Stimulated activated CD4-positive, alpha-beta T cell treated with anti-CD3 and anti-CD28 coated beads, TNF-alpha, amount 100 ng/mL, for 1 hour (primary cell): ENCODE results near the gene NEDD4.
"Not testable (repeated sequence)": the region's sequence is repeated elsewhere in the genome, so short reads cannot be mapped to it uniquely, and the experiment has no call there.

Experiments used
- DNase-seq, 3 donors: peaks; one replicate each; pipeline ENCODE4 v3.0.0-alpha.2; 2020; ENCODE audit warnings: low read depth in 3 of 3, low spot score in 1 of 3

The NEDD4 gene

GRCh38 chr15:55959744-55960447 lies 33.5 kb downstream of the NEDD4 start:
- DNase-seq = no peak

- no peak for DNase-seq
Observed at GRCh38 chr15:55958349-55958748, 35.1 kb downstream of the NEDD4 start.

- DNase-seq = no peak
Observed at GRCh38 chr15:55954862-55955605, 38.4 kb downstream of the NEDD4 start.

- DNase-seq = not testable (repeated sequence)
Observed at GRCh38 chr15:55952501-55953274, 40.7 kb downstream of the NEDD4 start.

GRCh38 chr15:55944606-55945005 lies 48.8 kb downstream of the NEDD4 start:
- DNase-seq = not testable (repeated sequence)

GRCh38 chr15:55942332-55942731 lies 51.1 kb downstream of the NEDD4 start:
- no peak for DNase-seq

- no peak for DNase-seq
Observed at GRCh38 chr15:55937040-55937439, 56.4 kb downstream of the NEDD4 start.

- DNase-seq = no peak
Observed at GRCh38 chr15:55928955-55929354, 64.5 kb downstream of the NEDD4 start.

- no peak for DNase-seq
Observed at GRCh38 chr15:55921744-55922143, 71.7 kb downstream of the NEDD4 start.

- no peak for DNase-seq
Observed at GRCh38 chr15:55917881-55918296, 75.5 kb downstream of the NEDD4 start.

- no peak for DNase-seq
Observed at GRCh38 chr15:55916666-55917409, 76.6 kb downstream of the NEDD4 start.

GRCh38 chr15:55915876-55916567 lies 77.4 kb downstream of the NEDD4 start:
- DNase-seq = no peak

GRCh38 chr15:55915221-55915620 lies 78.2 kb downstream of the NEDD4 start:
- no peak for DNase-seq

GRCh38 chr15:55914446-55914845 lies 79.0 kb downstream of the NEDD4 start:
- DNase-seq = no peak

- no peak for DNase-seq
Observed at GRCh38 chr15:55912982-55913381, 80.4 kb downstream of the NEDD4 start.

GRCh38 chr15:55909036-55909811 lies 84.2 kb downstream of the NEDD4 start:
- DNase-seq = no peak

GRCh38 chr15:55907797-55908196 lies 85.6 kb downstream of the NEDD4 start:
- DNase-seq = no peak

- DNase-seq = no peak
Observed at GRCh38 chr15:55902981-55903380, 90.4 kb downstream of the NEDD4 start.

- no peak for DNase-seq
Observed at GRCh38 chr15:55900019-55900418, 93.4 kb downstream of the NEDD4 start.

- no peak for DNase-seq
Observed at GRCh38 chr15:55899537-55899936, 93.9 kb downstream of the NEDD4 start.
